ENCODE data around the gene GPR37. TPM values are rescaled to one million over a fixed set of nuclear protein-coding genes. Genes with fewer than 3 reads are reported as not detected.

Gene GPR37
- total RNA-seq, 3 donors from 2014 or later: 0.93 to 1.2 (median 1.1) TPM

DNA sequence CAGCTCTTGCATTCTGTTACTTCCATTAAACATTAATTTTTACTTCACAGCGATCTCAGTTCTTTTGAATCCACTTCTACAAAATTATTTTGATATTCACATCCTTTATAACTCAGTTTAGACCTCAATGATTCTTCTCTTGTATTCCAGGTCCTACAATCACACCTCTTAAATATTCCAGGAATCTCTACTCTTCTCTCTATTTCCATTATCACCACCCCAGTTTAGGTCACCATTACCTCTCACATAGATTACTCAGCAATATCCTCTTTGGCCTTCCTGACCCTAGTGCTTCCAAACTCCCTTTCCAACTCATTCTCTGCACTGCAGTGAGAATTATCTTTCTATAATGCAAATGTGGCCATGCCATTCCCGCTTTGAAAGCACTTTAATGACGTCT, 27.1 kb upstream of the GPR37 start:
- no peak for TF ChIP-seq CTCF (IDR thresholded peaks at IDR 0.05)
- intact Hi-C loops (cut with DNase I, micrococcal nuclease): no loop called here
- H3K4me3 ChIP-seq: no peak overlapping the region
- DNase-seq (no peak), ATAC-seq (no peak)
- H3K9me3 ChIP-seq: no peaks in the 10 kb centered on the region
- H3K36me3 ChIP-seq (ENCODE audit: low read depth): no peaks in the 10 kb centered on the region
- no peaks in the 10 kb centered on the region for H3K4me1 ChIP-seq (ENCODE audit: low read depth)

DNA sequence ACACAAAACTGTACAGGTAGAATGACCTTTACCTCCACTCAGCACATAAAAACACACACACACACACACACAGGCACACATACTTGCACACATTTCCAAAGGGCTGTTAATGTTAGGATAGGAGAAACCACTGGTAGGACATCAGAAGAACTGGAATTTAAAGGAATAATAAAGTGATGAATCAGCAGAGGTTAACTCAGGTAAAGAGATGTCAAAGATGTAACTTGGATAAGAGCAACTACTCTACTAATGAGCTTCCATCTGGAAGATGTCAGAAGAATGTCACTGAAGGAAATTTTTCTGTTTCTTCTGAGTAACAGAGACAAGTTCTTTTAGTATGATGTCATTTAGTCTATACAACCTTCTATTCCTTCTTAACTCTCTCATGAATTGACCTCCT, 26.4 kb upstream of the GPR37 start:
- Histone ChIP-seq H3K36me3 (ENCODE audit: low read depth) (no peaks in the 10 kb centered on the region), H3K9me3 (no peaks in the 10 kb centered on the region), H3K4me1 (ENCODE audit: low read depth) (no peaks in the 10 kb centered on the region), H3K4me3 (no peak overlapping the region)
- intact Hi-C loops (cut with DNase I, micrococcal nuclease): no loop called here
- DNase-seq (no peak), ATAC-seq (no peak)
- TF ChIP-seq CTCF (IDR thresholded peaks at IDR 0.05): no peak

DNA sequence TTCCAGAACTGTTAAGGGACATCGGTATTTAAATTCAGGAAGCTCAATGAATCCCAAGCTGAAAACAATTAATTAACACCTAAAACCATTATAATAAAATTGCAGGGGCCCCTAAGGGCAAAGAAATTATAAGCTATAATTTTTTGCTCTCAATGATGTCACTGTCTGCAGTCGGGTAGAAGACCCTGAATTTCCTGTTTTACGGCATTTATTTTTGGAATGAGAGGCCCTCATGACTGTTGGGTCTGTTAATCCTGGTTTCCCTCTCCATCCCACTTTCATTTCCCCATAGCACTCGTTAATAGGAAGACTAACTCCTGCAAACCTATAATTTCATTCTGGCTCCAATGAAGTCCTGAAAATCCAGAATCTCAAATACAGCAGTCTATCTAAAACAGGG, 25.8 kb upstream of the GPR37 start:
- intact Hi-C loops (cut with DNase I, micrococcal nuclease): no loop called here
- TF ChIP-seq CTCF (IDR thresholded peaks at IDR 0.05): no peak
- Histone ChIP-seq H3K4me3 (no peak overlapping the region), H3K9me3 (no peaks in the 10 kb centered on the region), H3K36me3 (ENCODE audit: low read depth) (no peaks in the 10 kb centered on the region), H3K4me1 (ENCODE audit: low read depth) (no peaks in the 10 kb centered on the region)
- ATAC-seq (no peak), DNase-seq (no peak)

GRCh38 chr7:124790645-124791044, 25.1 kb upstream of the GPR37 start:
- no peak for ATAC-seq
- no peaks in the 10 kb centered on the region for H3K4me1 ChIP-seq (ENCODE audit: low read depth)
- no peak for TF ChIP-seq CTCF (IDR thresholded peaks at IDR 0.05)
- intact Hi-C loops (cut with DNase I, micrococcal nuclease): no loop called here
- no peaks in the 10 kb centered on the region for H3K9me3 ChIP-seq
- DNase-seq: no peak
- H3K4me3 ChIP-seq: no peak overlapping the region
- H3K36me3 ChIP-seq (ENCODE audit: low read depth): no peaks in the 10 kb centered on the region

DNA sequence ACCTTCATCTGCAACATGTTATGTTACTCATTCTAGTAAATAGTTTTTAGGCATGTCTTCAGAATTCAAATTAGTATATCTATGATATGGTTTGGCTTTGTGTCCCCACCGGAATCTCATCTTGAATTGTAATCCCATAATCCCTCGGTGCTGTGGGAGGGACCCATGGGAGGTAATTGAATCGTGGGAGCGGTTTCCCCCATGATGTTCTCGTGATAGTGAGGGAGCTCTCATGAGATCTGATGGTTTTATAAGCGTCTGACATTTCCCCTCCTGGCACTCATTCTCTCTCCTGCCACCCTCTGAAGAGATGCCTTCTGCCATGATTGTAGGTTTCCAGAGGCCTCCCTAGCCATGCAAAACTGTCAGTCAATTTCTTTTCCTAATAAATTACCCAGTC, 20.4 kb upstream of the GPR37 start:
- ATAC-seq: no peak
- intact Hi-C loops (cut with DNase I, micrococcal nuclease): loop anchor here in 1 of 2 donors (10.0 kb wide), 1 partner anchor 631 kb away; no protein-coding TSS in a partner anchor
- Histone ChIP-seq H3K36me3 (ENCODE audit: low read depth) (no peaks in the 10 kb centered on the region), H3K9me3 (no peaks in the 10 kb centered on the region), H3K4me1 (ENCODE audit: low read depth) (no peaks in the 10 kb centered on the region), H3K4me3 (no peak overlapping the region)
- no peak for DNase-seq
- TF ChIP-seq CTCF (IDR thresholded peaks at IDR 0.05): no peak
